Superior temporal gyrus (tissue), 1 donor: ENCODE results near the gene ITPR1.

Experiments used
- DNase-seq: peaks from one replicate; pipeline ENCODE4 v3.0.0-alpha.2; 2016; ENCODE audit errors: extremely low spot score

The ITPR1 gene

GRCh38 chr3:4686619-4687018 lies 193.5 kb downstream of the ITPR1 start:
- DNase-seq, result no peak

- DNase-seq, result no peak
Measured at GRCh38 chr3:4687167-4687566, 194.0 kb downstream of the ITPR1 start.

GRCh38 chr3:4687596-4687995 lies 194.4 kb downstream of the ITPR1 start:
- DNase-seq, result no peak

DNA sequence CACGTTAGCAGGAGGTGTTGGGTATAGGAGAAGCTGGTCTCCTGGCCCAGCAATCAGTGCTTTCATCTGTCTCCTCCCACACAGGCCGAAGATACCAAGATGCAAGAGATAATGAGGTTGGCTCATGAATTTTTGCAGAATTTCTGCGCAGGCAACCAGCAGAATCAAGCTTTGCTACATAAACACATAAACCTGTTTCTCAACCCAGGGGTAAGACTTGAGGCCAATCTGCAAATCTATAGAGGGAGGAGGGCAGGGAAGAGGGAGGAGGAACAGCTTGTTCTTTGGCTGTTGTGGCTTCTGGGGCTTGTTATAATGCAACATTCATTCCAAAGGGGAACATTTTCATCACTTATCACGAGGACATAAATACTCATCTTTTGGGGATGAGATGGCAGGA lies 195.3 kb downstream of the ITPR1 start:
- no peak for DNase-seq

DNA sequence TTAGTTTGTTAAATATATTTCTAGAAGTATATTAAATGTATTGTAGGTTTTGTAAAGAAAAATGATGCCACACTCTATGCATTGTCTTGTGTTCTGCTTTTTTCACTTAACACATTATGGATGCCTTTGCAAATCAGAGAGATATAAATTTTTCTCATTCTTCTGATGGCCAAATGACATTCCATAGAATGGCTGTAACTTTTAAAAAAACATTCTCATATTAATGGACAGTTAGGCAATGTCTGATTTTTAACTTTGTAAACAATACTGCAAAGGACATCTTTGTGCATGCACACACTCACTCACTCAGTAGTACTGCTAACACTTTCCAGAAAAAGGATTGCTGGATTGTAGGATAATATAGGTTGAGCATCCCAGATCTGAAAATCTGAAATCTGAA lies 195.9 kb downstream of the ITPR1 start:
- no peak for DNase-seq

DNA sequence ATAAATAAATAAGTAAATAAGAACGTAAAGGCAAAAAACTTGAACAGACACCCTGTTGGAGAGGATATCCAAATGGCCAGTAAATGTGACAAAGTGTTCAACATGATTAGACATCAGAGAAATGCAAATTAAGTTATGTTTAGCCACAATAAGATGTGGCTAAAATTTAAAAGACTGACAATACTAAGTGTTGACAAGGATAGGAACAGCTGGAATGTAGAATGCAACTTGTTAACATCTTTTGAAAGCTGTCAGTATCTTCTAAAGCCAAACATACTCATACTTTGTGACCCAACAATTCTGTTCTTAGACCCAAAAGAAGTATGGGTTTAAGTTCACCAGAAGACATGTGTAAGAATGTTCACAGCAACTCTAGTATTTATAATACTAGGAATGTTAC lies 197.1 kb downstream of the ITPR1 start:
- DNase-seq, result no peak

GRCh38 chr3:4693620-4694019 lies 200.5 kb downstream of the ITPR1 start:
- DNase-seq, result no peak

DNA sequence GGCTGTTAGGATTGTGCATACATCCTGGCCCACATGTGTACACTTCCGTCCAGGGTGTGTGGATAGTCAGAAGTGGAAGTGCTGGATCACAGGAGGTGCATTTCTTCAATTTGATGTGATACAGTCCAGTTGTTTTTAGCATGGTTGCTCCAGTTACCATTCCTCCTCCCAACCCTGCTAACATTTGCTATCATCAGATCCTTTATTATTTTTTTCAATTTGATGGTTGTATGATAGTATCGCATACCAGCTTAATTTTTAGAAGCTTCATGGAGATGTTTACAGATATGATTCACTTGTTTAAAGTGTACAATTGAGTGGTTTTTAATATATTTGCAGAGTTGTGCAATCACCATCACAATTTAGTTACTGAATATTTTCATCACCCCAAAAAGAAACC lies 202.7 kb downstream of the ITPR1 start:
- no peak for DNase-seq

- DNase-seq, result no peak
Measured at GRCh38 chr3:4696266-4696665, 203.1 kb downstream of the ITPR1 start.

DNA sequence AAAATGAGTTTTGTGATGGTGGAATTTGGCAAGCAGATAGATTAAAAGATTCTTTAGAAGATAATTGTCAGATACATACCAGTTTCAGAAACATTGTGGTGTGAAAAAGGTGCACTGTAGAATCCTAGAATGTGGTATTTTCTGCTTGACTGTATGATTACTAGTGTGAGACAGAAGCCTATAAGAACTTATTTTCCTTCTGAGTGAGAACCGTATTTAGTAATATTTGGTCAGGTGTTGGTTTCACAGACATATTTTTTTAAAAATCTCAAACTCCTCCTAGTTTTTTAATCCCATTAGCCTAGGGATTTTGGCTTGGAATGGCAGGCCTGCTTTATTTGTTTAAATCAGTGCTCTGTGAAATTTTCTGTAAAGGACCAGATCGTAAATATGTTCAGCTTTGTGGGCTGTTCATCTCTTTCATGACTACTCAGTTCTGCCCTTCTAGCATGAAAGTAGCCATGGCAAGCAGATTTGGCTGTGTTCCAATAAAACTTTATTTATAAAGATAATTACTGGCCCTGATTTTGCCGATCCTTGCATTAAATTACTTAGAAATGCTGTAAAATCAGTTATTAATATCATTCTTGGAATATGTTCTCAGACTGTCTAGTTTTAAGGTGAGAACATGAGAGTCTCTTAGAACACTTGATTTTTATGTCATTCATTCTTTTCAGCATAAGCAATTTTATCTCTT lies 205.1 kb downstream of the ITPR1 start:
- no peak for DNase-seq

GRCh38 chr3:4703054-4703480 lies 209.9 kb downstream of the ITPR1 start:
- DNase-seq, result no peak

DNA sequence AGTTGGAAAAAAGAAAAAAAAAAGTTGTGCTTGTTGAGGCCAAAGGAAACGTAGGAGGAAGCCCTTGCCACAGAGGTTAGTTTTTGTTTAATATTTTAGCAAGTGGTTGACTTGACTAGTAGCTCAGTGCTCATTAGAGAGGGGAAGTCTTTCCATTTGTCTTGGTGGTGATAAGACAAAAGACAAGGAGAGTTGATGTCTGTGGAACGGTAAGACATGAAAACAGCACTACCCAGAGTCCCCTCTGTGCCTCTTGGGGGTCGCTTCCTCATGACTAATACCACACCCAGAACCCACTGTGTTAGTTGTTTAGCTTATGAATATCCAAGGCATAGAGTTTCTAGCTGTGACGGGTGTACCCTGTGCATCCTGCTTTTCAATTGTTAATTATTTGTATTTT lies 211.4 kb downstream of the ITPR1 start:
- no peak for DNase-seq

DNA sequence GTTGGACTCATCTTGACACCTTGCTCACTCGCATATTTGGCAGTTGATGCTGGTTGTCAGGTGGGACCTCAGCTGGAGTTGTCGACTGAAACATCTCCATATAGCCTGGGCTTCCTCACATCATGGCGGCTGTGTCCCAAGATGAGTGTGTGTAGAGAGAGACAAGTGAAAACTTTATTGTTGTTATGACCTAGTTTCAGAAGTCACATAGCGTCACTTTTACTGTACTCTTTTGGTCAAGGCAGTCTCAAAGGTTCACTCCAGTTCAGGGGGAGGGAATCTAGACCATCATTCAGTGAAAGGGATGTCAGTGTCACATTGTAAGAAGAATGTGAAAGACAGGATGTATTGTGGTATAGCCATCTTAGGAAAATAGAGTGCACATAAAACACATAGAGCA lies 214.2 kb downstream of the ITPR1 start:
- DNase-seq, result no peak

GRCh38 chr3:4708230-4708629 lies 215.1 kb downstream of the ITPR1 start:
- DNase-seq, result no peak

DNA sequence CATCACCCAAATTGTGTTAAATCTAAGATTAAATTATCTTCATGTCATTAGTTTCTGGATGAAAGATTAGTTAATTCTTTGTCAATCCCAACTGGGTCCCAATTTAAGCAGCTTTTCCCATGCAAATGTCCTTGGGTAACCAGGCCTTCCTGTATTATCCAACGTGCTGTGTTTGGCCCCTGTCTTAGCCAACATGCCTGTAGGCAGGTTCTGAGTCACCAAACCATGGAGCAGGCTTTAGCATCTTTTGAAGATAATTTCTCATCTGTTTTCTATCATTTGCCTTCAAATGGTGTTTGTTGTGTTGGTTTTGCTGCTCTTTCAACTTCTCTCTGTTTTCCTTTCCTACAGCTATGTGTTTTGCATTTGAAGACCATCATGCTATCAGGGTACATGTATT lies 216.2 kb downstream of the ITPR1 start:
- DNase-seq, result no peak

GRCh38 chr3:4710191-4710590 lies 217.0 kb downstream of the ITPR1 start:
- no peak for DNase-seq

DNA sequence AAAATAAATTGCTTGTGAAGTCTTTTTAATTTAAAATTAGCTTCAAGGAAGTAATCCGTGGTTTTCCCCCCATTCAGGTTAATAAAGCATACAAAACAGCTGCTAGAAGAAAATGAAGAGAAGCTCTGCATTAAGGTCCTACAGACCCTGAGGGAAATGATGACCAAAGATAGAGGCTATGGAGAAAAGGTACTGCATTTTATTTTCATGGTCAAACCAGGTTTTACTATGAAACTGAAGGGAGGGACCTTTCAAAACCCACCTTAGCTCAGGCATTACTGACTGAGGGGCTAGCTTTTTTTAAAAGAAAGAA lies 218.5 kb downstream of the ITPR1 start:
- no peak for DNase-seq

DNA sequence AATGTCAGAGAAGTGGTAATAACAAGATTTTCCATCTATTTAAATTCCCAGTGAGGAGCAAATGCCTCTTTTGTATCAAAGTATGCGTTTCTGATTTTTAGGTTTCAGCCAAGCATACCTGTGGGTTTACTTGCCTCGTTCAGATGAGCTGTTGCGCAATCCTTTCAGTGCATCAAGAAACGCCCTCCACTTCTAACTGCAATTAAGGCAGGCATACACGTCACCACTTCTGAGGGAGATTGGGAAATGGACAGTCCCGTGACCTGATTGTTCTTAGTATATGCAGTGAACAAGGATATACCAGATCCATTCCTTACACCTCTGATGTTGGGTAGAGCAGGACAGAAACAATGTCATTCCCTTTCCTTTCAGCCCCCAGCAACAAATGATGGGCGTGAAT lies 219.0 kb downstream of the ITPR1 start:
- no peak for DNase-seq

DNA sequence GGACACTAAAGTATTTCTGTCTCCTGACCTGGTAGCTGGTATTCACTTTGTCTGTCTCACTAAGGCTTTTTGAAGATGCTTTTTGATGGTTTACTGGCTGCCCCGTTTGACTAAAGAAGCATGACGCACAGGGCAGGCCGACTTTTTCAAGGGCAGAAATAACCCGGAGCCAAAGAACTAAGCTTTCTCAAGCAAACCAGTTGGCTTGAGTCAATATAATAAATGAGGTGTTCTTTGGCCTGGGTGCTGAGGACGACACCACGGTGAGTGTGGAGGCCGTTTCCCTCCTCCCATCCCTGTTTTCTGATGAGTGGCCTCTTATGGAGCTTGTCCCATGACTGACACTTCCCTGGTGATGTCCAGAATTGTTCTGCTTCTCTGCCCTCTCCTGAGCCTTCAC lies 220.9 kb downstream of the ITPR1 start:
- no peak for DNase-seq

DNA sequence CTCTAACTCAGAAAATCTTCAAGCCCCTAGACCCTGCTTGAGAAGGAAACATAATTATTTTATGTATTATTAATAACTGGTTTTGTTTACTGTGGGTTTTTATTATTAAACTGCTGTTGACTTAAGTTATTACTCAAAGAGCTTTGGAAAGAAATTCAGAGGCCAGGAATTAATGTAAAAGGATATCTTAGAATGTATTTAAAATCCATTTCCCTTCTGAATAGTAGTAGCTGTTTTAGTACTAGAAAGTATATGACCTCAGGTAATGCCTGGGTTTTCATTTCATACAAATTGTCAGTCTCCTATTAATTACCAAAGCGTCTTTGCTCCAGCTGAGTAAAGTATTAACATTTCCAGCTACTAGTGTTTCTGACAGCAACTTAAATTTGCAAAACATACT lies 223.1 kb downstream of the ITPR1 start:
- no peak for DNase-seq

- no peak for DNase-seq
Measured at GRCh38 chr3:4716706-4717362, 223.7 kb downstream of the ITPR1 start.

GRCh38 chr3:4717363-4717740 lies 224.2 kb downstream of the ITPR1 start:
- no peak for DNase-seq

DNA sequence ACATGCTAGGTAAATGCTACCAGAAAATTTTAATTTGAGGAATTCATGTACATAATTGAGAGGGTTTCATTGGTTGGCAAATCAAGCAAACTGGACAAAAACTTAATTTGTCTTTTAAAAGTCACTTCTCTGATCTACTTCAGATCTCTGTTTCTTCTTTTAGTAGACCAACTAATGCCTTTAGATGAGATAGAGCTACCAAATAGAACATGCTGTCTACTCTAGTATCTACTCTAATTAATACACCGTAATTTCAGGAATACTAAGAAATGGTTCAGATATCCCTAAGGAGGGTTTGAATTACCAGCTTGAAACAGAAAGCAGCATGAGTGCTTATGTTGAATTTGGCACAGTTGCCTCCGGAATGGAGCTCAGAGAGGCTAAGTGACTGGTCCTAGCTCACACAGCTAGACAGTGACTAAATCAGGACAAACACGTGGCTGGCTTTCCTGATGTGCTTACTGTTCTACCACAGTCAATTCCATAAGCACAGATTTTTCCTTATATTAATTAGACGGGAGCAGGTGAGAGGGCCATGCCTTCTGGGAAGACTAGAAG lies 225.1 kb downstream of the ITPR1 start:
- no peak for DNase-seq

- DNase-seq, result no peak
Measured at GRCh38 chr3:4719046-4719501, 225.9 kb downstream of the ITPR1 start.
